ENCODE results near the gene MIGA2.
A peak's percentile ranks its signal among the peaks of the same experiment; 100 is the strongest.
"Not testable (repeated sequence)": the region's sequence is repeated elsewhere in the genome, so short reads cannot be mapped to it uniquely, and the experiment has no call there.

The MIGA2 gene

GRCh38 chr9:129002992-129003391 lies 33.4 kb upstream of the MIGA2 start:
- H3K4me1 ChIP-seq: no peaks in the 10 kb centered on the region
- no peaks in the 10 kb centered on the region for H3K27me3 ChIP-seq (ENCODE audit: control insufficient read depth, insufficient read depth, low read length)
- TF ChIP-seq CTCF (IDR thresholded peaks at IDR 0.05): no peak
- H3K36me3 ChIP-seq (ENCODE audit: control insufficient read depth, insufficient read depth, low read length): no peaks in the 10 kb centered on the region
- no peak overlapping the region for H3K4me3 ChIP-seq (ENCODE audit: low read depth, low read length)
- no peak overlapping the region for H2AFZ ChIP-seq
- H3K9ac ChIP-seq: no peak overlapping the region
- H3K79me2 ChIP-seq: no peaks in the 10 kb centered on the region
- no peak overlapping the region for H3K4me2 ChIP-seq (ENCODE audit: low read length)
- H3K27ac ChIP-seq: no peak overlapping the region
- no peaks in the 10 kb centered on the region for H3K9me3 ChIP-seq (ENCODE audit: control insufficient read depth, low read length)

- not testable (repeated sequence) for H3K9me3 ChIP-seq (ENCODE audit: control insufficient read depth, low read length); H3K36me3 ChIP-seq (ENCODE audit: control insufficient read depth, insufficient read depth, low read length); H2AFZ ChIP-seq; H3K79me2 ChIP-seq; H3K4me3 ChIP-seq (ENCODE audit: low read depth, low read length); H3K9ac ChIP-seq; H3K27ac ChIP-seq; H3K4me1 ChIP-seq; H3K27me3 ChIP-seq (ENCODE audit: control insufficient read depth, insufficient read depth, low read length); H3K4me2 ChIP-seq (ENCODE audit: low read length)
Observed at GRCh38 chr9:129004173-129004572, 32.3 kb upstream of the MIGA2 start.

GRCh38 chr9:129005336-129005997 lies 31.0 kb upstream of the MIGA2 start:
- no peak overlapping the region for H3K9ac ChIP-seq
- H3K27me3 ChIP-seq (ENCODE audit: control insufficient read depth, insufficient read depth, low read length): no peaks in the 10 kb centered on the region
- no peak for TF ChIP-seq CTCF (IDR thresholded peaks at IDR 0.05)
- H3K36me3 ChIP-seq (ENCODE audit: control insufficient read depth, insufficient read depth, low read length): no peaks in the 10 kb centered on the region
- no peak overlapping the region for H2AFZ ChIP-seq
- H3K79me2 ChIP-seq: no peaks in the 10 kb centered on the region
- H3K4me2 ChIP-seq (ENCODE audit: low read length): no peak overlapping the region
- H3K9me3 ChIP-seq (ENCODE audit: control insufficient read depth, low read length): no peaks in the 10 kb centered on the region
- no peak overlapping the region for H3K4me3 ChIP-seq (ENCODE audit: low read depth, low read length)
- no peak overlapping the region for H3K27ac ChIP-seq
- H3K4me1 ChIP-seq: no peaks in the 10 kb centered on the region

- Histone ChIP-seq H3K4me3 (ENCODE audit: low read depth, low read length) (no peak overlapping the region), H3K4me1 (no peaks in the 10 kb centered on the region), H3K79me2 (no peaks in the 10 kb centered on the region), H3K9me3 (ENCODE audit: control insufficient read depth, low read length) (no peaks in the 10 kb centered on the region), H3K27ac (no peak overlapping the region), H3K36me3 (ENCODE audit: control insufficient read depth, insufficient read depth, low read length) (no peaks in the 10 kb centered on the region), H3K4me2 (ENCODE audit: low read length) (no peak overlapping the region), H3K9ac (no peak overlapping the region), H3K27me3 (ENCODE audit: control insufficient read depth, insufficient read depth, low read length) (no peaks in the 10 kb centered on the region), H2AFZ (no peak overlapping the region)
- peak; percentile 84 for TF ChIP-seq CTCF (IDR thresholded peaks at IDR 0.05)
Observed at GRCh38 chr9:129006328-129007034, 29.9 kb upstream of the MIGA2 start.

GRCh38 chr9:129007035-129007765 lies 29.2 kb upstream of the MIGA2 start:
- H3K9ac ChIP-seq: no peak overlapping the region
- H3K27ac ChIP-seq: no peak overlapping the region

More at GRCh38 chr9:129007035-129007765, 29.2 kb upstream of the MIGA2 start:
- Histone ChIP-seq H3K4me2 (ENCODE audit: low read length) (no peak overlapping the region), H3K36me3 (ENCODE audit: control insufficient read depth, insufficient read depth, low read length) (no peaks in the 10 kb centered on the region), H3K9me3 (ENCODE audit: control insufficient read depth, low read length) (no peaks in the 10 kb centered on the region), H2AFZ (no peak overlapping the region), H3K79me2 (peaks cover 3% of the 10 kb centered on the region), H3K4me3 (ENCODE audit: low read depth, low read length) (no peak overlapping the region), H3K27me3 (ENCODE audit: control insufficient read depth, insufficient read depth, low read length) (no peaks in the 10 kb centered on the region), H3K4me1 (no peaks in the 10 kb centered on the region)
- TF ChIP-seq CTCF (IDR thresholded peaks at IDR 0.05): no peak
